HG03095 (cell line): Measurements from ENCODE around the gene DLL1.

Experiments used
- ATAC-seq: cut with Tn5 transposase; IDR thresholded peaks from one replicate; pipeline ENCODE4 v1.9.1; 2021; ENCODE audit warnings: moderate library complexity; ENCODE audit not compliant: unreplicated experiment

Gene DLL1

DNA sequence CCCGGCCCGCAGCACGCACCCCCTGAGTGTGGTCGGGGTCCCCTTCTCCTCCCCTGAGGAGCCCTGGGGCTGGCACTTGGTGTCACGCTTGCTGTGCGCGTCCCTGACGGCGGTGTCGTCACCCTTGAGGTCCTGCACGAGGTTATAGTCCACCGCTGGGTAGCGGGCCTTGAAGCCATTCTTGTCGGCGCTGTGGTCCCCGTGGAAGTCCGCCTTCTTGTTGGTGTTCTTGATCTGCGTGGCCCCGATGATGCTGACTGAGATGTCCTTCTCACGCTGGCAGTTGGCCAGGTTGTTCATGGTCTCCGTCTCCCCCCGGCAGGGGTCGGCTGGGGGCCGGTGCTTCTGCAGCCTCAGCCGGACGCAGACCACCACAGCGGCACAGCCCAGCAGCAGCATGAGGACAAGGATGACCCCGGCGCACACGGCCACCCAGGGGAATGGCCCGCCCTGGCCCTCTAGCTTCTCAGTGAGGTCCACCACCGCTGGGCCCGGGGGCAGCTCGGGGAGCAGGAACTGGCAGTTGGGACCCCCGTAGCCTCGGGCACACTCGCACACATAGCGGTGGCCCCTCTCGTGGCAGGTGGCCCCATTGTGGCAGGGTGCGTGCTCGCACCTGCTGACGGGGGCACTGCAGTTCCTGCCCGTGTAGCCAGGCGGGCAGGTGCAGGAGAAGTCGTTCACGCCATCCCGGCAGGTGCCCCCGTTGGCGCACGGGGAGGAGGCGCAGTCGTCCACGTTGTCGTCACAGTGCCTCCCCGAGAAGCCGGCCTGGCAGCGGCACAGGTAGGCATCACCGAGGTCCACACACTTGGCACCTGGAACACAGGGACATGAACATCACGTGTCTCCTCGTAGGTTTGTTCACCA is 7.4 kb downstream of the DLL1 start:
- ATAC-seq: no peak

DNA sequence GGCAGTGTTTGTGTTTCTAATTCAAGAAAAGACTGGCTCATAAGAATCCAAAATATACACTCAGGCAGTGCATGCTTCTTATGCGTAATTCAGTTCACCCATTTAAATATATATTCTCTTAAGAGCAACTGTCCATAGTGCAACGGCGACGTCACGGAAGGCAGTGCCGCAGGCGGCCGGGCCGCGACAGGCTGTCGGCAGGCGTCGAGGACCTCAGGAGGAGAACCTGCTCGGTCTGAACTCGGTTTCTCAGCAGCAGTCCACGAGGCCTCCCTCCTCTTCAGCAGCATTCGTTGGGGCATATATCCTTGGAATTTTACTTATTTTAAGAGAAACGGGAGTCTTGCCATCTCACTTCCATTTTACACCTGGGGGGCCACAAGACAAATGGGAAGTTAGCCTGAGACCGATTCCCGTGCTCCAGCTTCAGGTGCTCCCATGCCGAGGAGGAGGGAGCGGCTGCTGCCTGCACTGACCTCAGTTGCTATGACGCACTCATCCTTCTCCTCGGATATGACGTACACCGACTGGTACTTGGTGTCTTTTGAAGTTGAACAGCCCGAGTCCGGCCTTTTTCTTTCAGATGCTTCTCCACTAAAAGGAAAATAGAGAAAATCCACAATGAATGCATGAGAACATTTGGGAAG is 8.2 kb downstream of the DLL1 start:
- no peak for ATAC-seq

DNA sequence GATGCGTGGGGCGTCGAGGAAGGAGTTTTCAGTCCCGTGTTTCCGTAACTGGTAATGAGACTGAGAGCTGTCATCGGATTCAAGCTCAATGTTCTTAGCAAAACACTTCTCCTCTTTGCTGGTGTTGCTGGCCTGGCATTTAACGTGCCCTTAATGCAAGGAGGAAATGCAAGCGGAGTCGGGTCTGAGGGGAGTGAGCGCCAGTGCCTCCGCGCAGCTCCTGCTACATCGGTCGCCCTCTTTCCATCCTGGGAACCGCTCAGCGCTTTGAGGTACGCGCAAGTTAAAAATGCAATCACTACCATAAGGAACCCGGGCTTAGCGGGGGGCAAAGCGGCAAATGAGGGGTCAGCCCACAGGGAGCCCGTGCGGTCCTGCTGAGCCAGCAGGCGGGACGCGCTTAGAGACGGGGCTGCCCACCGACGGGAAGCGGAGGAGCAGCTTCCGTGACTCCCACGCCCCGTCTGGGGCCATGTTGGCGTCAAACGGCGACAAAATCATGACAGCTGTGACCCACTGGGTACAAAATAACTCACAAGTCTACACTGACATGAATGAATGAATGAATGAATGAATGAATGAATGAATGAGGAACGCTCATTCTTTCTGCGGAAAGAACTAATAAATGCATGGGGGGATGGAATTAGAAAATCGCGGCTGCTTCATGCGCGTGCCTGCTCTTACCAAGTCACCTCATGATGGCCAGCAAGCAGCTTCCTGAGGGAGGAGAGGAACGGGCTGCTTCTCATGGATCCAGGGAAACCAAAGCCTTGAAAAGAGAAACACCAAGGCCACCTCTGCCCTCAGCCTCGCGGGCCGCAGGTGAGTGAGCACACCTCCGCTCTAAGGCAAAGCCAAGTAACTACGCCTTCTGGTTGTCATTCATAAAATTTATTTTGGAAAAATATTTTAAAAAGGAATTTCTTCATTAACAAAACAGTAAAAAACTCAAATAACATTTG is 9.3 kb downstream of the DLL1 start:
- ATAC-seq: no peak

DNA sequence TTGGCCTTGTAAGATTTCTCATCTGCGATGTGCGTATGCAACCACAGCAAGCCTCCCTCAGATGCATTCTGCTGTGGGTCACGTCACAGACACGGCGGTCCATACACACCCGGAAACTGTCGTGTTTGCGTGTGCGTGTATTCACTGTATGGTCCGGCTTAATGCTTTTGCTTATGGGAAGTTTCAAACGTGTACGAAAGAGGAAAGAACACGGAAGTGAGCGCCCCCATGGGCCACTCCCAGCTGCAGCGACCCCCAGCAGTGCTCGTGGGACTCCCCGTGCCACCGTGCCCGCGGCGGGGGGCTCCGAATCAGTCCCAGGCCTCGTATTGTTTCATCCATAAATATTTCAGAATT is 10.2 kb downstream of the DLL1 start:
- no peak for ATAC-seq

DNA sequence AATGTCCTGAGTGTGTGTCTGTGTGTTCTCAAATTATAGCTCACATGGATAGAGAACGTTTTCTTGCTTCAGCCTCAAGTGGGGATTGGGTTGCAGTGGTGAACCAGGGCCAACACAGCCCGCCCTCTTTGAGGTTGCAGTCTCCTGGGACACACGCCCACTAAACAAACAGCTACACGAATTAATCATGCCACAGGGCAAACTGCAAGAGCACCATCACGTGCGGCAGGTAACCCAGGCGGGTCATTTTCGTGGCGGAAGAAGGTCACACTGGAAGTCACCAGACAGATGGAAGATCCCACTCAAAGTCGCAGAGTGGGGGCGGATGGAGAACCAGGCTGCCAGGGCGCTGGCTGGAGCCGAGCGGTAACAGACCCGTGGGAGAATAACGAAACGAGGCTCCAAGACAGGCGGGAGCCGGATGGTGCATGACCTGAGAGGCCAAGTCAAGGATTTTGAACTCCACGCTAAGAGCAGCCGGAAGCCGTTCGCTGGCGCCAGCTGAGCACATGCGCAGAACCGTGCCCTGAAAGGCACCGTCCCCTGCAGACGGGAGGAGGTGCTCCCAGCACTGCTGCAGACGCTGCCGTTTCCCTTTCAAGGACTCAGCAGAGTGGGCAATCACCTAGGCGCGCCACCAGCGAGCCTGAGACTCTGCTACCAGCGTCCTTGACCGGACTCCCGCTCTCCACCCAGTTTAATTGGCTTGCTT is 10.7 kb downstream of the DLL1 start:
- peak; percentile 84 for ATAC-seq

DNA sequence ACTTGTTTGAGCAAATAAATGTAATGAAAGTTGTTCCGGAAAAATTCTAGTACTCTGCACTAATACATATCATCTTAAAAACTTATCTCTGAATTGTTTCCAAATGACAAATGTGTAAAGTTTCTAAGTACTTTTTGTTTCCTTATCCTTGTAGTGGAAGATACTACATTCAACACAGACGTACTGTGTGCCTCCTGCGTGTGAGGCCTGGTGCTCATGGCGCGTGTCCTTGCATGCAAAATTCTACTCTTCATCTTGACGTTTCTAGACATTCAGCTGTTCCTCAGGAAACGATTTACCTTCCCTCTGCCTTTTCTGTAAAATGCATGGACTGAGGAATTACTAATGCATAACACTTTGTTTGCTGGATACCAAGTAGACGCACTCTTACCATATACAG is 11.5 kb downstream of the DLL1 start:
- no peak for ATAC-seq

DNA sequence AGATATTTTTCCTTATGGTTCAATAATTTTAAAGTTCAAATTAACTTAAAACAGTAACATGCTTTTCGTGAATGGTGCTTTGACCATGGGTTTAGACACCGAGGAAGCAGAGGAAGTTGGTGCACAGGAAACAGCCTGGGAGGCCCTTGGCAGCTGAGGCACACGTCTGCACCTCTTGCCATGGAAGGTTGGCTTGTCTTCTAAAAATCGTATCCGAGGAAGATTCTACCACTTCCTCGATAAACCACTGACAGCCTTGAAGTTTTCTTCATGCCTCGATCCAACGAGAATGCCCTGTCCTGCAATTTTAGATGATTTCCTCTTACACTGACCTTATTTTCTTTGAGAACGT is 12.2 kb downstream of the DLL1 start:
- ATAC-seq: no peak

DNA sequence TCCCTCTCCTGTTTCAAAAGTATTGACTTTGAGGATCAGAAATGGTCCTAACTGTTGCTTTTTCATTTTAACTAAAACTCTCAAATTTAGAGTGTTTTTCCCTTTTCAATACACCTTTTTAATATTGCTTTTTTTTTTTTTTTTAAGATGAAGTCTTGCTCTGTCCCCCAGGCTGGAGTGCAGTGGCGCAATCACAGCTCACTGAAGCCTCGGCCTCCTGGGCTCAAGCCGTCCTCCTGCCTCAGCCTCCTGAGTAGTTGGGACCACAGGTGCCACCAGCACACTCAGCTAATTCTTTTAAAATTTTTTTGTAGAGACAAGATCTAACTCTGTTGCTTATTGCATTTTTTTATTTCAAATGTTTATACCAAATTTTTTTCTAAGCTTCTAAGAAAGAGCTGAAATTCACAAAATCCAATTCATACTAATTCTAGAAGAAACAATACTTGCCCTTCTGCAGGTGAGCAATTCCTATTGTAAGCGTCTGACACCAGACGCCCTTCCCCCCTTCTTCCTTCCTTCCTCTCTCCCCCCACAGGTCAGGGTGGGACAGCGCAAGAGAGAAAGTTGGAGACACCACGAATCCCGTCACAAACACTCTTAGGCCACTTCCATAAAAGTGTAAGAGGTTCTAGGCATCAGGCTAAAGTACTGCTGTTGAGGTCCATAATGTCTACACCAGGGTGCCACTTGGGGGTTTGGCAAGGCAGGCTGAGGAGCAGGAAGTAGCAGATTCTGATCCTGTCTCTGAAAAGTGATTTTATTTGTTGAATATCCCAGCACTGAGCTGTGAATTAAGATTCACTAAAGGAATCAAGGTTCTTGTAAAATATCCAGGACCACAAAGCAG is 12.8 kb downstream of the DLL1 start:
- ATAC-seq: no peak

DNA sequence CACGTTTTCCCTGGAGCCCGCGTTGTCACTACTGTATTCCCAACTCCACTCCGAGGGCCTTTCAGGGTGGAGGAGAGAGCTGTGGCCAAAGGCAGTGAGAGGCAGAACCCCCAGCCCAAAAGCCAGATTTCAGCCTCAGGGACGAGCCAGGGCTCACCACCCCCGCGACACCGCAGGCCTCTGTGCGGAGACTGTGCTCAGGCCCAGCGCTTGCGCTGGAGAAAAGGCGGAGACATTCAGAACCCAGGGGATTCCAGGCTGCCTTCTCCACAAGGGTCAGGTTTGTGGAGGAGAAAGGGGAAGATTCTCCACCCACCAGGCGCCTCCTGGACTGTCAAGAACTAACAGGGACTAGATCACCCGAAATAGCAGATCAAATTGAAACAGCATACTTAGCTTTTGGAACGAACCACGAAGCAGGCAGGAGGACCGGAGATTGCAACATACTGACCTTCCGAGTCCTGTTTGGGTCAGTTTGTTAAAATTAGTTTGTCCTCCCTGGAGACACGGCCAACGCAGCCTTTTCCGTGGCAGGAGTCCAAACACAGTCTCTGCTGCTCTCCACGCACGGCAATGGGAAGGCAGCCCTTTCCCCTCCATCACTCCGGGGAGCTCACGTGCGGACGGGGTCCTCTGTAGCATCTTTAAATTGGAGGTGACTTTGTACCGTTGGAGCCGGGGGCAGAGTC is 14.4 kb downstream of the DLL1 start:
- no peak for ATAC-seq

DNA sequence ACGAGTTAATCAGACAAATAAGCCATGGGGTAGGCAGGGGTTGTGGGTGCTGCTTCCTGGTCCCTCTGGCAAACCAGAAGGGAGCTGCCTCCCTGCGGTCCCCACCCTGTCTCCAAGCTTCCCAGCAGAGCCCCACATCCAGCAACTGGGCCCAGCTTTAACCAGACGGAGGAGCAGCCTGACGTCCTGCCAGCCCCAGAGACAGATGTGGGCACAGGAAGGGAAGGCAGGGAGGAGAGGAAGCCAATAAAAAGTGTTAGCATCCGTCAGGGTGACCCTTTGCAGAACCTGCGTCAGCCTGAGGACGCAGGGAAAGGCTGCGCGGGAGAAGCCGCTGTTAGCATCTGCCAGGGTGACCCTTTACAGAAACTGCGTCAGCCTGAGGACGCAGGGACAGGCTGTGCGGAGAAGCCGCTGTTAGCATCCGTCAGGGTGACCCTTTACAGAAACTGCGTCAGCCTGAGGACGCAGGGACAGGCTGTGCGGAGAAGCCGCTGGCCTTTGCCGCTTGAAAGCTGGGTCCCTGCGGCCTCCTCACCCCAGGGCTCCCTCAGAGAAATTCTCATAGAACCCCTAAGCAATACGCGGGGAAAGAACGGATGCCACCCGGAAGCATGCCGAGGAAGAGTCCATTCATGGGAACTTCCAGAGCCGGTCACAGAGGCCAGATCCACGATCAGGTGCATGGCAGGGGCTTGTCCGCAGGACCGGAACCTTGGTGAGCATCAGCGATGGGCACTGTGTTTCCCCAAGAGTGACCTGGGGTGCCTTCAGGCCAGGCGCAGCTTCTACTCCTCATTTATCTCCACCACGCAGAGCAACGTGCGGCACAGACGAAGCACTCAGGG is 15.9 kb downstream of the DLL1 start:
- ATAC-seq: no peak

DNA sequence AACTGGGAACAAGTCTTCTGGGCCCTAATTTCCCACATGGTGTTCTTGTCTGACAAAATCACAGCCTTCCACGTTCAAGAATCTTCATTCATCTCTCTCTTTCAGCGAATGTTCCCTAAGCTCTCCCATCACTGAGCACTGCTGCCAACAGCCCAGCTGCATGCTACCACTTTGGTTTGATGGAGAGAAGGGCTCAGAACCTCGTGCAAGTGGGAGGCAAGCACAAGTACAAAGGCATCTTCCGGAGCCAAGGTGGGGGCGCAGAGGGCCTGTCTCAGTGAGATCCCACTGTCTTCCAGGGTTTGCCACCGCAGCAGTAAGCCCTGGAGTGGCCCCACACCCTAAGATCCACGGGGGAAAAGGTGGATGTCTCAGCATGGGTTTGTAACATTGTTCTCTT is 17.2 kb downstream of the DLL1 start:
- no peak for ATAC-seq

DNA sequence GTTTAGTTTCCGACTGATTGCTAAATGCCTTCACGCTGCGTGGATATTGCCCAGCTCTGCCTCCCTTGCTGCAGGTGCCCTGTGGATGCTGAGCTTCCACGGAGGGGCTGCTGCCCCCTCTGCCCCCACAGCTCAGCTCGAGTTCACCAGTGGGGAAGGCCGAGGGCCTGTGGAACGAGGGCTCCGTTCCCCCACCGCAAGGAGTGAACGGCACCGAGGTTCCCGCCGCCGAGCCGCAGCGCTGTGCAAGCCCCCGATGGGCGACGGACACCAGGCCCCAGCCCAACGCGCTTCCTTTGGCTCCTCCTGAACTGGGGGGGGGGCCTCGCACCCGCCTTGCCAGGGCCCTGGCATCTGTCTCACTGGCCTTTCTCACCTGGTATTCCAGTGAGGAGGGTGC is 17.7 kb downstream of the DLL1 start:
- no peak for ATAC-seq

DNA sequence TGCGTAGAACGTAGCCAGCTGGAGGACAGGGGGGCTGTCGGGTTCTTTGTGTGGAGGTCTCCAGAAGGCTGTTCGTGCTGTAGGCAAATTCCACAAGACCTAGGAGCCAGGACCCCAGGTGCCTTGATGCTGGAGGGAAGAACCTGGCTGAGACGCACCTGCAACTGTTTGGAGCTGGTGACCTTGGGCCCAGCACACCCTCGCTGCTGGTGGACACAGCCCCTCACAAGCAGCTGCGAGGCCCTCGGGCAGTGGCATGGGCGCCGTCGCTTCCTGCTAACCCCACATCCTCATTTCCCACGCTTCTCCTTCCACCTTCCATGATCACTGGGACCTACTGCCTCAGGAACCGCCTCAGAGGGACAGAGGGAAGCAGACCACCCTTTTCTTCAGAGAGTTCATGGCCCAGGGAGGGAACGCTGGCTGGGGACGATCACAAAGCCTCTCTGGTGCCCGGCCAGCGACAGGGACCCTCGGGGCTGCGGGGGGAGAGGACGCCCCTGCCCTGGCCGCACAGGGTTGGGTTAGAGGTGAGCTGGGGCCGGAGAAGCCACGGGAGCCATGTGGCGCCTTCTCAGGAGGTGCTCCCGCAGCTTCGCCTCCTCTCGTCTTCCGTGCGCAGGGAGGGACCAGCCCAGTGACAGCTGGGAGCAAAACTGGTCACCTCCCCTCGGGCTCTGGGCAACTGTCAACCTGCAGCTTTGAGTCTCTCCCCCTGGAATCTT is 18.4 kb downstream of the DLL1 start:
- ATAC-seq: no peak

DNA sequence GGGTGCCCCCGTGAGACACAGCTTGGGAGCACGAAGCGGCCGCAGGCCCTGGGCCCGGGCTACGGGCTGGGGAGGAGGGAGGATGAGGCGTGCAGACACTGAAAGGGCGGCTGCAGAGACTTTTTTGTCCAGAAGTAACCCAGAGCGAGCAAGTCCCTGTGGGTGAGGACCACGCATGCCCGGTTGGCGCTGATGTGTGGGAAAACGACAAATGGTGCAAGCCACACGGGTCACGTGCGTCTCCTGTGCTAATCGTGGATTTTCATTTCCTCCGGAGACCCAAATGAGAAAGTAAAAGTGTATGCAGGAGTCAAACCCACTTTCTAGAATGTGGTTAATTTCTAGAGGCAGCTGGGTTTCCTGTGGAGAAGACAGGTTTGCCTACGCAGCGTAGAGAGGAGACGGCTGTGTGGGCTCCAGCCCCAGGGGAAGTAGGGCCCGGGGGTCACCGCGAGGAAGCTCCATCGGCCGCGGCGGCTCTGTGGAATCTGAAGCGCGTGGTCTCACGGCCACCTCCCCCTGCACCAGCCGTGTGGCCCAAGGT is 19.0 kb downstream of the DLL1 start:
- ATAC-seq: peak; percentile 97

DNA sequence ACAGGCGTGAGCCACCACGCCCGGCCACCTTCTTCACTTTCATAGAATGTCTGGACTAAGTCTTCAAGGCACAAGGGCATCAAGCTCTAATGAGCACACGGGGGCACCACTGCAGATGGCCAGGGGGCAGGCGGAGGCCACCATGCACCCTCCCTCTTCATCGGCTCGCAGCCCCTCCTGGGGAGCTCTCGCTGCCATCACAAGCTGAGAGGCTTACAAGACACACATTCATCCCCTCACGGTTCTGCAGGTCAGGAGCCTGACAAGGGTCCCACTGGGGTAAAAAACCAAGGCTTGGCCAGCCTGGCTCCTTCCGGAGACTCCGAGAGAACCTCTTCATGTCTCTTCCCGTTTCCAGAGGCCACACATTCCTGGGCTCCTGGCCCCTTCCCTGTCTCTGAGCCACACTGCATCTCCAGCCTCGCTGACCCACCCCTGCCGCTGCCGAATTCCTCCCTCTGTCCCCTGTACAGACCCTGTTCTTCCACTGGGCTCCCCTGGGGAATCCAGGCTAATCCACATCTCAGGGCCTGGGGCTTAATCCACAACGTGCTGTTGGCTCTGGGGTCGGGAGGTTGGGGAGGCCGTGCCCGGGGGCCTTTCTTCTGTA is 19.8 kb downstream of the DLL1 start:
- no peak for ATAC-seq

DNA sequence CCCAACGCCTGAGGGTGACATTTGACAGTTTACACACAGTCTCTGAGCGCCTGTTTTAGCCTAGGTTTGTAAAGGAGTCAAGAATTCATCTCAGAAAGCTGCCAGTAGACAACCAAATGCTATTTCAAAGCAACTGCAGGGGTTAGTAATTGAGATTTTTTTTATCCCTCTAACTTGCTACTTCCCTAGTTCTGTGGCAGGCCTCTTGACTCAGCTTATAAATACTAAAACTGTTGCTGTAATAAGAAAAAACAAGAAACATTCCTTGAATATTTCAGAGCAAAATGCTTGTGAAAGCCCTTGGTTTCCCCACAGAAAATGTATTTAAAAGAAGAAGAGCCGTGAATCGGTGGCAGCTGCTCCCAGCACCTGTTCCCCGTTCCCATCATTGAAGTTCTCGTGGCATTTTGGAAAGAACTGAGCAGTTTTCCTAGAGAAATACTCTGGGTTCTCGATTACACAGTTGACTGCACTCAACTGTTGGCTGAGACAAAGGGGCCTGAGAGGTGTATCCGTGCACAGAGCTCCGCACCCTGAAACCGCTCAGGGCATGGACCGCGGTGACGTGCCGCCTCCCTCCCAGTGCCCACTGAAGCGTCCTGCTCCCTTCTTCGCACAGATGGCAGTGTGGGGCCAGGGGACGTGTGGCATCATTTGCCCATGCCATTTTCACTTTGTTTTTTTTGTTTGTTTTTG is 20.9 kb downstream of the DLL1 start:
- no peak for ATAC-seq
